AG10803 (cell line): ENCODE data around the gene DHRS1.
A peak's percentile ranks its signal among the peaks of the same experiment; 100 is the strongest.
"Not testable (repeated sequence)": the region's sequence is repeated elsewhere in the genome, so short reads cannot be mapped to it uniquely, and the experiment has no call there.

Source experiments
- DNase-seq: peaks from one replicate; pipeline ENCODE4 v3.0.0; 2010; ENCODE audit warnings: low read depth
- H3K4me3 ChIP-seq: 2 replicates; pipeline ENCODE4 v1.5.1; 2011; ENCODE audit warnings: mild to moderate bottlenecking, low read length, control low read depth
- CTCF ChIP-seq: conservative IDR thresholded peaks from 2 replicates; pipeline ENCODE4 v1.5.1; 2011; ENCODE audit warnings: mild to moderate bottlenecking, low read length, control low read depth, inconsistent platforms

The DHRS1 gene

GRCh38 chr14:24332268-24332993, 32.9 kb upstream of the DHRS1 start:
- DNase-seq, result peak; percentile 64
- TF ChIP-seq CTCF, result peak; percentile 82

GRCh38 chr14:24331731-24332267, 32.2 kb upstream of the DHRS1 start:
- TF ChIP-seq CTCF, result no peak
- H3K4me3 ChIP-seq, result no peak overlapping the region
- no peak for DNase-seq

More at GRCh38 chr14:24332268-24332993, 32.9 kb upstream of the DHRS1 start:
- peak overlapping the region; percentile 17; the same call in 1 of the 2 replicates for H3K4me3 ChIP-seq

GRCh38 chr14:24330973-24331674, 31.5 kb upstream of the DHRS1 start:
- H3K4me3 ChIP-seq, result no peak overlapping the region
- no peak for TF ChIP-seq CTCF
- no peak for DNase-seq

- no peak for DNase-seq
- H3K4me3 ChIP-seq, result no peak overlapping the region
- TF ChIP-seq CTCF, result no peak
Observed at GRCh38 chr14:24329736-24330135, 30.2 kb upstream of the DHRS1 start.

- no peak overlapping the region for H3K4me3 ChIP-seq
- no peak for TF ChIP-seq CTCF
- DNase-seq, result no peak
Observed at GRCh38 chr14:24329073-24329663, 29.6 kb upstream of the DHRS1 start.

GRCh38 chr14:24327914-24328313, 28.3 kb upstream of the DHRS1 start:
- TF ChIP-seq CTCF, result peak; percentile 36
- not testable (repeated sequence) for H3K4me3 ChIP-seq, DNase-seq
